H1 (cell line): ENCODE measurements around the gene SH3RF3. TPM values are rescaled to one million over a fixed set of nuclear protein-coding genes. Genes with fewer than 3 reads are reported as not detected.

Source experiments
- CTCF ChIA-PET: fragments of 300-600 bp; sonication (Branson Sonifier 250); formaldehyde crosslinking; loops from one replicate; lab custom pipeline; 2021; ENCODE audit not compliant: partially characterized antibody; lab: Charles Lee
- POLR2A ChIA-PET: fragments of 300-600 bp; sonication (Branson Sonifier 250); formaldehyde crosslinking; loops from one replicate; lab custom pipeline; 2021; ENCODE audit warnings: inconsistent platforms; ENCODE audit not compliant: partially characterized antibody; lab: Charles Lee
- DNase-seq, 2 experiments: peaks; one replicate each; pipeline versions ENCODE4 v3.0.0 to v3.0.0-alpha.2; 2010 to 2022; ENCODE audit warnings: low spot score in 2 of 2, low read depth in 1 of 2, mixed read lengths in 1 of 2
- FAIRE-seq: peaks from 2 replicates; lab custom pipeline; 2011; peaks lifted over from hg19 to GRCh38; lab: Jason Lieb, UNC
- H2AFZ ChIP-seq: 2 replicates; pipeline ENCODE4 v1.8.1; 2012; ENCODE audit warnings: low read length, inconsistent platforms
- H2AK5ac ChIP-seq: 2 replicates; pipeline ENCODE4 v1.6.1; 2013; ENCODE audit warnings: low read depth, low read length
- H2BK120ac ChIP-seq: replicated peaks from 2 replicates; pipeline ENCODE3; 2013; ENCODE audit warnings: low read depth, low read length, inconsistent platforms
- H2BK12ac ChIP-seq: 2 replicates; pipeline ENCODE4 v1.6.1; 2013; ENCODE audit warnings: low read depth, low read length
- H2BK15ac ChIP-seq: 2 replicates; pipeline ENCODE4 v1.6.1; 2013; ENCODE audit warnings: low read length
- H2BK20ac ChIP-seq: 2 replicates; pipeline ENCODE4 v1.6.1; 2013; ENCODE audit warnings: low read length
- H2BK5ac ChIP-seq: 2 replicates; pipeline ENCODE4 v1.6.1; 2013; ENCODE audit warnings: low read depth, low read length
- H3K14ac ChIP-seq: 2 replicates; pipeline ENCODE4 v1.6.1; 2013; ENCODE audit warnings: inconsistent platforms; ENCODE audit not compliant: insufficient read length
- H3K18ac ChIP-seq: 2 replicates; pipeline ENCODE4 v1.6.1; 2013; ENCODE audit warnings: low read length; ENCODE audit errors: extremely low read depth
- H3K23ac ChIP-seq: 2 replicates; pipeline ENCODE4 v1.6.1; 2013; ENCODE audit warnings: inconsistent platforms; ENCODE audit not compliant: insufficient read length
- H3K23me2 ChIP-seq: 2 replicates; pipeline ENCODE4 v1.6.1; 2013; ENCODE audit warnings: low read depth, low read length
- H3K27ac ChIP-seq: 2 replicates; pipeline ENCODE4 v1.6.1; 2011; ENCODE audit warnings: low read depth, low read length, inconsistent platforms
- H3K27me3 ChIP-seq, 4 experiments: replicated peaks in 1 of 4; 1 replicate in 1 of 4; 2 replicates in 3 of 4; pipeline versions ENCODE4 v1.6.1 to v1.8.1; 2011 to 2013; ENCODE audit warnings: low read length in 3 of 4, mild to moderate bottlenecking in 3 of 4, inconsistent platforms in 2 of 4, mixed read lengths in 2 of 4, moderate library complexity in 1 of 4; ENCODE audit not compliant: control insufficient read depth in 3 of 4, insufficient read depth in 3 of 4; ENCODE audit errors: extremely low read depth in 1 of 4
- H3K36me3 ChIP-seq, 4 experiments: 2 replicates each; pipeline versions ENCODE4 v1.6.1 to v1.8.1; 2011 to 2013; ENCODE audit warnings: mild to moderate bottlenecking in 4 of 4, low read length in 3 of 4, moderate library complexity in 2 of 4, control low read depth in 1 of 4, inconsistent platforms in 1 of 4; ENCODE audit not compliant: insufficient read depth in 4 of 4, control insufficient read depth in 2 of 4
- H3K4ac ChIP-seq: replicated peaks from 2 replicates; pipeline ENCODE3; 2013; ENCODE audit warnings: low read length, low read depth, mixed read lengths, inconsistent platforms; ENCODE audit not compliant: insufficient read length
- H3K4me1 ChIP-seq, 4 experiments: replicated peaks in 1 of 4; 1 replicate in 1 of 4; 2 replicates in 3 of 4; pipeline versions ENCODE4 v1.6.1 to v1.8.1; 2011 to 2013; ENCODE audit warnings: low read length in 3 of 4, inconsistent platforms in 2 of 4, mixed read lengths in 1 of 4; ENCODE audit not compliant: insufficient read depth in 4 of 4, control insufficient read depth in 3 of 4
- H3K4me2 ChIP-seq, 2 experiments: 2 replicates each; pipeline versions ENCODE4 v1.6.1 to v1.8.1; 2011 to 2013; ENCODE audit warnings: low read depth in 2 of 2, low read length in 2 of 2, control low read depth in 1 of 2, inconsistent platforms in 1 of 2, mild to moderate bottlenecking in 1 of 2; ENCODE audit not compliant: insufficient read depth in 1 of 2
- H3K4me3 ChIP-seq, 4 experiments: fragments of 200-600, 300-600 bp in 1 of 4; sonication (generic), shearing (Covaris generic), sonication (Bioruptor Twin) in 1 of 4; 2 replicates each; pipeline versions ENCODE4 v1.5.1 to v1.8.1; 2011 to 2016; ENCODE audit warnings: low read length in 4 of 4, low read depth in 3 of 4, control low read depth in 2 of 4, inconsistent platforms in 2 of 4, mild to moderate bottlenecking in 2 of 4, mixed read lengths in 1 of 4, moderate library complexity in 1 of 4; ENCODE audit not compliant: insufficient read depth in 2 of 4; ENCODE audit errors: extremely low read depth in 1 of 4
- H3K56ac ChIP-seq: replicated peaks from 2 replicates; pipeline ENCODE3; 2013; ENCODE audit warnings: low read depth, mild to moderate bottlenecking, mixed read lengths, low read length, inconsistent platforms; ENCODE audit not compliant: insufficient read length
- H3K79me1 ChIP-seq: 2 replicates; pipeline ENCODE4 v1.6.1; 2013; ENCODE audit warnings: low read depth, low read length, control low read depth
- H3K79me2 ChIP-seq, 2 experiments: 2 replicates each; pipeline versions ENCODE4 v1.6.1 to v1.8.1; 2012 to 2013; ENCODE audit warnings: low read length in 2 of 2, mild to moderate bottlenecking in 2 of 2, inconsistent platforms in 1 of 2; ENCODE audit not compliant: insufficient read depth in 2 of 2, control insufficient read depth in 1 of 2
- H3K9ac ChIP-seq, 4 experiments: replicated peaks in 1 of 4; 1 replicate in 1 of 4; 2 replicates in 3 of 4; pipeline versions ENCODE4 v1.6.1 to v1.8.1; 2011 to 2013; ENCODE audit warnings: low read depth in 3 of 4, low read length in 3 of 4, control low read depth in 2 of 4, mild to moderate bottlenecking in 2 of 4, moderate library complexity in 2 of 4, inconsistent platforms in 1 of 4; ENCODE audit errors: extremely low read depth in 1 of 4
- H3K9me3 ChIP-seq, 2 experiments: 2 replicates each; pipeline versions ENCODE4 v1.6.1 to v1.8.1; 2012 to 2013; ENCODE audit warnings: mild to moderate bottlenecking in 2 of 2, moderate library complexity in 2 of 2, control low read depth in 1 of 2, inconsistent platforms in 1 of 2, low read depth in 1 of 2, low read length in 1 of 2, mixed read lengths in 1 of 2; ENCODE audit not compliant: insufficient read depth in 2 of 2
- H4K20me1 ChIP-seq, 2 experiments: replicated peaks in 1 of 2; 2 replicates each; pipeline versions ENCODE3 to v1.8.1; 2011 to 2013; ENCODE audit warnings: inconsistent platforms in 2 of 2, low read length in 2 of 2, mild to moderate bottlenecking in 1 of 2; ENCODE audit not compliant: insufficient read depth in 2 of 2, control insufficient read depth in 1 of 2
- H4K5ac ChIP-seq: 2 replicates; pipeline ENCODE4 v1.6.1; 2013; ENCODE audit warnings: low read length, low read depth, mixed read lengths, inconsistent platforms; ENCODE audit not compliant: insufficient read length
- H4K8ac ChIP-seq: 2 replicates; pipeline ENCODE4 v1.8.0; 2013; ENCODE audit warnings: mild to moderate bottlenecking, moderate library complexity, low read length, inconsistent platforms; ENCODE audit not compliant: insufficient read depth; ENCODE audit errors: extremely low read depth
- H4K91ac ChIP-seq: replicated peaks from 2 replicates; pipeline ENCODE3; 2013; ENCODE audit warnings: low read length, mixed read lengths, inconsistent platforms; ENCODE audit not compliant: insufficient read length
- ATF2 ChIP-seq: IDR thresholded peaks from 2 replicates; pipeline ENCODE4 v1.6.1; 2012; ENCODE audit warnings: low read length, inconsistent platforms
- CBX5 ChIP-seq: fragments of 300-800, 300-1000 bp; sonication (generic); IDR thresholded peaks from 2 replicates; pipeline ENCODE4 v1.7.1; 2016; ENCODE audit warnings: antibody characterized with exemption, low read length, low read depth
- CREB1 ChIP-seq: IDR thresholded peaks from 2 replicates; pipeline ENCODE4 v1.6.1; 2012; ENCODE audit warnings: inconsistent platforms
- GABPA ChIP-seq: IDR thresholded peaks from 2 replicates; pipeline ENCODE4 v1.6.1; 2011; ENCODE audit warnings: mild to moderate bottlenecking, low read length, moderate library complexity, borderline replicate concordance; ENCODE audit not compliant: insufficient read depth
- GTF2F1 ChIP-seq: IDR thresholded peaks from 2 replicates; pipeline ENCODE4 v1.6.1; 2012; ENCODE audit warnings: low read depth, low read length, improper control_type of control experiment, borderline replicate concordance
- JUND ChIP-seq: IDR thresholded peaks from 2 replicates; pipeline ENCODE4 v1.6.1; 2011; ENCODE audit warnings: mild to moderate bottlenecking, improper control_type of control experiment, low read length
- KDM1A ChIP-seq: fragments of 200-600, 300-600 bp; sonication (generic); IDR thresholded peaks from 2 replicates; pipeline ENCODE4 v1.7.1; 2016; ENCODE audit warnings: mild to moderate bottlenecking, low read length, borderline replicate concordance
- NANOG ChIP-seq: IDR thresholded peaks from 2 replicates; pipeline ENCODE4 v1.6.1; 2011; ENCODE audit warnings: low read length, low read depth, mild to moderate bottlenecking, inconsistent platforms; ENCODE audit not compliant: insufficient read depth, poor library complexity, severe bottlenecking
- SIX5 ChIP-seq: IDR thresholded peaks from 2 replicates; pipeline ENCODE4 v1.6.1; 2011; ENCODE audit warnings: mild to moderate bottlenecking, low read depth, low read length
- SP4 ChIP-seq: IDR thresholded peaks from 2 replicates; pipeline ENCODE4 v1.6.1; 2012; ENCODE audit warnings: low read length, inconsistent platforms
- TAF1 ChIP-seq: IDR thresholded peaks from 2 replicates; pipeline ENCODE4 v1.6.1; 2011; ENCODE audit warnings: mild to moderate bottlenecking, low read depth, low read length
- TAF7 ChIP-seq: optimal IDR thresholded peaks from 2 replicates; pipeline ENCODE3; 2011; ENCODE audit warnings: low read depth, mild to moderate bottlenecking, inconsistent platforms, low read length, moderate library complexity, borderline replicate concordance
- TCF12 ChIP-seq: IDR thresholded peaks from 2 replicates; pipeline ENCODE4 v1.6.1; 2011; ENCODE audit warnings: low read depth, mild to moderate bottlenecking, low read length
- ZNF274 ChIP-seq: IDR thresholded peaks from 2 replicates; pipeline ENCODE4 v1.7.0; 2012; ENCODE audit warnings: low read length, borderline replicate concordance; ENCODE audit errors: extremely low read depth
- WGBS, 2 experiments: shearing (Covaris generic) in 1 of 2; methylation state at CpG; one replicate each; pipeline versions ENCODE4 v1.1.6 to v1.1.7; 2013 to 2015; ENCODE audit warnings: low lambda C conversion rate in 2 of 2, mixed read lengths in 2 of 2, inconsistent platforms in 1 of 2, low coverage in 1 of 2, missing lambda C conversion rate in 1 of 2; ENCODE audit not compliant: insufficient replicate concordance in 2 of 2, insufficient coverage in 1 of 2, insufficient read length in 1 of 2; ENCODE audit errors: extremely low coverage in 1 of 2, missing lambda C conversion rate in 1 of 2; 5-methylcytosine and 5-hydroxymethylcytosine counted together
- polyA plus RNA-seq, 7 experiments: library from polyadenylated mRNA; depleted of rRNA in 3 of 7; stranded (reverse) in 5 of 7; unstranded in 2 of 7; fragments of >200 nt in 5 of 7; fragments of 200-250 nt in 2 of 7; gene quantifications; 1 replicate in 5 of 7; 2 replicates in 1 of 7; 4 replicates in 1 of 7; pipeline versions ENCODE4 v1.2.1 to v1.2.3, GENCODE V29; 2011 to 2013; ENCODE audit warnings: missing spikeins in 2 of 7, mixed read lengths in 2 of 7
- total RNA-seq: library from RNA; stranded (reverse); fragmentation: NEBNext Ultra II Directional; extraction: Animal tissue kit (Norgen Biotek cat#: 25700); gene quantifications from 2 replicates; pipeline ENCODE4 v1.2.1, GENCODE V29; 2021

The SH3RF3 gene
- total and polyA plus RNA-seq, 2 of the 8 experiments (the other 6 are each of a cell fraction or from before 2014, with no cell fraction given): 0.11 to 0.65 TPM

- Histone ChIP-seq H4K91ac (no peak overlapping the region), H3K27me3 (no peaks in the 10 kb centered on the region), H3K14ac (no peak overlapping the region), H3K4me1 (peaks cover 0 to 5% (median 0%) of the 10 kb centered on the region in 4 experiments; a peak in 1 of 7 replicates), H2BK12ac (no peak overlapping the region), H2BK20ac (no peak overlapping the region), H3K9ac (no peak overlapping the region), H4K8ac (no peak overlapping the region), H2BK120ac (no peak overlapping the region), H3K4me3 (no peak overlapping the region), H4K20me1 (no peaks in the 10 kb centered on the region), H2AFZ (no peak overlapping the region), H3K4me2 (no peak overlapping the region), H3K9me3 (no peaks in the 10 kb centered on the region), H2AK5ac (no peak overlapping the region), H3K23me2 (no peaks in the 10 kb centered on the region), H3K27ac (no peak overlapping the region), H2BK15ac (no peak overlapping the region), H3K4ac (no peak overlapping the region), H4K5ac (no peak overlapping the region), H3K79me2 (no peaks in the 10 kb centered on the region), H3K56ac (no peak overlapping the region), H3K36me3 (no peaks in the 10 kb centered on the region), H3K79me1 (no peaks in the 10 kb centered on the region), H3K18ac (no peak overlapping the region), H2BK5ac (no peak overlapping the region), H3K23ac (no peak overlapping the region)
- ChIA-PET POLR2A (no interaction called here), CTCF (interaction anchor here (1.3 to 1.6 kb wide), 2 partner anchors 51 to 55 kb away, joined by 3 to 4 read pairs; no protein-coding TSS in a partner anchor)
- FAIRE-seq (no peak), DNase-seq (no peak)
- 90% methylated on average over 5 of the region's 5 CpGs; no CpG with 5 or more reads in 1 of the 2 experiments for WGBS, 2 experiments
- TF ChIP-seq TAF7 (no peak), TCF12 (no peak), CBX5 (no peak), SIX5 (no peak), CREB1 (no peak), ZNF274 (no peak), GTF2F1 (no peak), ATF2 (no peak), GABPA (no peak), NANOG (no peak), TAF1 (no peak), SP4 (no peak), KDM1A (no peak), JUND (no peak)
Measured at GRCh38 chr2:109153807-109154206, 24.8 kb downstream of the SH3RF3 start.
